ENCODE measurements around the gene OR10G4.
"Not testable (repeated sequence)": the region's sequence is repeated elsewhere in the genome, so short reads cannot be mapped to it uniquely, and the experiment has no call there.

Gene OR10G4, protein sequence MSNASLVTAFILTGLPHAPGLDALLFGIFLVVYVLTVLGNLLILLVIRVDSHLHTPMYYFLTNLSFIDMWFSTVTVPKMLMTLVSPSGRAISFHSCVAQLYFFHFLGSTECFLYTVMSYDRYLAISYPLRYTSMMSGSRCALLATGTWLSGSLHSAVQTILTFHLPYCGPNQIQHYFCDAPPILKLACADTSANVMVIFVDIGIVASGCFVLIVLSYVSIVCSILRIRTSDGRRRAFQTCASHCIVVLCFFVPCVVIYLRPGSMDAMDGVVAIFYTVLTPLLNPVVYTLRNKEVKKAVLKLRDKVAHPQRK

DNA sequence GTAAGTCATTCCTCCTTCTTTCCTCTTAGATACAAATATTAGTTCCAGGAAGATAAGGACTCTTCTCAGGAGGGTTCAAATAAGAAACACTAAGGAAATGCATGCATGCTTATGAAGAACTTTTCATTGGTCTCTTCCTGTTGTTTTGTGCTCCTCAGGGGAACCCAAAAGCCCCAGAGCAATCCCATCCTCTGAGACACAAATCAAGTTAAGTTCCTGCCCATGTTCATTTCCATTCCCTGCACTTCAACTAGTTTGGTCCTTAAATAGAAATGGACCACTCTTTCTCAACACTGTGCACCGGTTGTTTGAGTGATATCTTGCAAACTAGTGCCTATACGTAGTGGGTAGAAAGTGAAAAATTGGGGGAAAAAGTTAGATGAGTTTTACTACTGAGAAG, at the start of gene OR10G4:
TSS of gene OR10G4 (plus strand) at position 301 of the 400 bp plus-strand sequence. CDS start 2,578 bp downstream, outside the sequence.
- DNase-seq: no peak

DNA sequence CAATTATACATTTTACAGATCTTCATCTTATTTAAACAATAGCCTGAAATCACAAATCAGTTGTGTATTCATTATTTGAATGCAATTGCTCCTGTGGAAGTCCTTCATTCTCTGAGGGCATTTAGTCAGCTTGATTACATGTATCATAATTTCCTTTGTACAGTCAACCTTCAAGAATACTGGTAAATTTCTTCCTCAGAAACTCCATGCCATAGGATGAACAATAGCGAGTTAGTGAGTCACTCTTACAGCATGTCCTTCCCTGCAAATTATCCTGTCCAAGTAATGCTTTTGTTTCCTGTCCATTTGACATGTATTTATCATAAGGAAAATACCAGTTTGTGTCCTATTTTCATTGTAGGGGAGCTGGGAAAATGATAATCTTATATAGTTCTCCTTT, 39.0 kb upstream of the OR10G4 start:
- no peak for DNase-seq

DNA sequence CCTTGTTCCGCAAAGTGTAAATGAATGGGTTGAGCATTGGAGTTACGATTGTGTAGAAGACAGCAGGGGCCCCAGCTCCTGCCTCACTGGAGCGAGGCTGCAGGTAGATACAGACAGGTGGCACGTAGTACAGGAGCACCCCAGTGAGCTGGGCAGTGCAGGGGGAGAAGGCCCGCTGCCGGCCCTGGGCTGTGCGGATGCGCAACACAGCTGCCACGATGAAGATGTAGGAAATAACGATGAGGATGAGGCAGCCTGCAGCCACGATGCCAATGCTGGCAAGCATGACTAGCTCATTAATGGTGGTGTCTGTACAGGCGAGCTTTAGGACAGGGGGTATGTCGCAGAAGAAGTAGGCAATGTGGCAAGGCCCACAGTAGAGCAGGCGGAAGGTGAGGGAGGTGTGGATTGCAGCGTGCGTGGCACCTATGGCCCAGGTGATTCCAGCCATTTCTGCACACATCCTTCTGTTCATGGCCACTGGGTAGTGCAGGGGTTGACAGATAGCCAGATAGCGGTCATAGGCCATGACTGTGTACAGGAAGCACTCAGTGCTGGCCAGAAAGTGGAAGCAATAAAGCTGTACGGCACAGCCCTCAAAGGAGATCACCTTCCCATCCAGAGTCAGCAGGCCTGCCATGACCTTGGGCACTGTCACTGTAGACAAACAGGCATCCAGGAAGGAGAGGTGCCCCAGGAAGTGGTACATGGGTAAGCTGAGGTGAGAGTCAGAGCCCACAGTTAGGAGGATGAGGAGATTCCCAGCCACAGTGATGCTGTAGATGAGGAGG, 35.8 kb upstream of the OR10G4 start:
- DNase-seq: no peak

DNA sequence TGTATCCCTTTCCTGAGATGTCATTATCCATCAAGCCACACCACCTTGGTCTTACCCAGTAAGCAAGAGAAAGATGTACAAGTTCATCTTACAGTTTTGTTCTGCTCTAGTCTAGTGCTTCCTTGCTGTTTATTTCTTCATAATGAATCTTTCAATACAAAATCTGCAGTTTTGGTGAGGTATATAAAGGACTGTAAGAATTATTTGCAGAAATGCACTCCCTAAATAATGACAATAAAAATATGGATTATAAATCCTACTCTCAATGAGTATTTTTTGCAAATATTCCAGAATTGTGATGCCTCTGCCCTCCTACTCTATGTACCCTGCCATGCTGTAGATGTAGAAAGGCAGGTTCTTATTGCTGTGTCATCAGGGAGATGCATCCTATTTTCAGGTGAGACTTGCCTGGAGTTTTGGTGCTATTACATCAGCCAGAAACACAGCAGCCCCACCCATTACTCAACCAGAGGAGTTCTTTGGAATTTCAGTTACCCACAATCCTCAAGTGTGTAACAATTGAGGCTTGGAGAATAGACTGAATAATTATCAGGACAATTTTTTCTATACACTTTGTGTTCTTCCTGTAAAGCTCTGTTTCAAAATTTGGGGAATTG, 35.0 kb upstream of the OR10G4 start, which contains the start of gene OR10S1:
TSS of gene OR10S1 (minus strand) at position 51 of the 617 bp plus-strand sequence. CDS start 117 bp downstream, outside the sequence.
- no peak for DNase-seq

DNA sequence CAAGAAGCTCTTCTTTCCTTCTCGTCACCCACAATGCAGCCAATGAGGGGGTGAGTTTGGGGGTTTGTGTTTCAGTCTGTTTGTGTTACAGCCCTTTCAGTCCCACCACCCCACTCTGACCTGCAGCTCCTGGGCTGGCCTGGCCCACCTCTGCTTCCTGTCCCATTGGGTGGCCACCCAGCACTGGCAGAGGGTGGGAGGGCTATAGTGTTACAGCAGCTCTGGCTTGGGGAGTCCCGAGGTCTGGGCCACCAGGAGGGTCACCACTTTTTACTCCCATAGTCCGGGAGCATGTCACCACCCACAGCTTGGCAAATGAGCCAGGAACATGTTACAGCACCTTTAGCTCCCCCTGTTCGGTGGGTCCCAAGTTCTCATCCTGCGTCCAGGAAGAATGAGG, 33.5 kb upstream of the OR10G4 start:
- no peak for DNase-seq

DNA sequence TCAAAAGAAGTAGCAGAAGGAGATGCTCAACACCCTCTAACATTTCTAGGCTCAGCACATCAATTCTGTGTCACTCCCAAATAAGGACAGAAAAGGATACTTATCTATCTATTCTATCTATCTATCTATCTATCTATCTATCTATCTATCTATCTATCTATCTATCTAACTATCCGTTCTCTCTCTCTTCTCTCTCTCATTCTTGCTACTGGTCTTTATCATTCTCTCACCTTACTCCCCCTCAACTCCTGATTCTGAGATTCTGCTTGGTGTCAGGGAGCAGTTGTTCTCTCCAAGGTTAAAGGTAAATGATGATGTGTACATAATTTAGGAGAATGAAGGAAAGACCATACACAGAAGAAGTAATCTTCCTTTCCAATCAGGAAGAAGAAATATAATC, 17.7 kb upstream of the OR10G4 start, which contains the start of gene OR10G6:
TSS of gene OR10G6 (minus strand) at position 43 of the 400 bp plus-strand sequence. CDS start at position 43, 0 bp downstream.
- no peak for DNase-seq

DNA sequence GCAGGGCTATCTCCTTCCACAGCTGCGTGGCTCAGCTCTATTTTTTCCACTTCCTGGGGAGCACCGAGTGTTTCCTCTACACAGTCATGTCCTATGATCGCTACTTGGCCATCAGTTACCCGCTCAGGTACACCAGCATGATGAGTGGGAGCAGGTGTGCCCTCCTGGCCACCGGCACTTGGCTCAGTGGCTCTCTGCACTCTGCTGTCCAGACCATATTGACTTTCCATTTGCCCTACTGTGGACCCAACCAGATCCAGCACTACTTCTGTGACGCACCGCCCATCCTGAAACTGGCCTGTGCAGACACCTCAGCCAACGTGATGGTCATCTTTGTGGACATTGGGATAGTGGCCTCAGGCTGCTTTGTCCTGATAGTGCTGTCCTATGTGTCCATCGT, 3.0 kb downstream of the OR10G4 start:
- DNase-seq: not testable (repeated sequence)

DNA sequence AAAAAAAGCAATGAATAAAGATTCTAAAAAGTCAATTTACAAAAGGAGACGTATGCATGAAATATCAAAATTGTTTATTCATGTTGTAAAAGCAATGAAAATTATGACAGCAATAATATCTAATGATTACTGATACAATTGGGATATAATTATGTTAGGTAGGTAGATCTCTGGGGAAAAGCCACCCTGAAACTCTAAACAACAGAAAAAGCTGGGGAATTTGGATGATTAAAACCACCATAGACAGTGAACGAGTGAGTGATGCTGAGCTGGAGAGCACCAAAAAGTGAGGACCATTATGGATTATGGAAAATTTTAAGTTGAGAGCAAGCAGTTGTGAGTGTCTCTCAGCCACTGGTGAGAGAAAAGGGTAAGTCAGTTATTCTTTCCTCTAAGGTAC, 13.7 kb downstream of the OR10G4 start, which contains the start of gene OR10G8:
TSS of gene OR10G8 (plus strand) at position 301 of the 400 bp plus-strand sequence. CDS start 2,825 bp downstream, outside the sequence.
- no peak for DNase-seq

DNA sequence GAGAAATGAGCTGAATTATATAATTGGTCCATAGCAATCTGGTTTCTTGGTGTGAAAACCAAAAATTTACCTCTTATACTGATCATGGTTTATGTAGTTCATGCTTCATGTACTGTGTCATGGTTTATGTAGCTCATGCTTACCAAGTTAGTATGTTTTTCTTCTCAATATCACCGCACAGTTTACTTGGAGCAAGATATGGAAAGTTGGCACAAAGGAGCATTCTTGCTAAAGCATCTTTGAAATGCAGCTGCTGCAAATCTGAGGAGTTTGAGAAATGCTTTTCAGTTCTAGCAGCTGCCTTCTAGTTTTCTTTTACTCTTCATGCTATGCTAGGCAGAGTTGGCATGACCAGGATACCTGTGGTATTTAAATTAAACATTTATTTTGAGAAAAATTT, 23.9 kb downstream of the OR10G4 start:
- DNase-seq: no peak

DNA sequence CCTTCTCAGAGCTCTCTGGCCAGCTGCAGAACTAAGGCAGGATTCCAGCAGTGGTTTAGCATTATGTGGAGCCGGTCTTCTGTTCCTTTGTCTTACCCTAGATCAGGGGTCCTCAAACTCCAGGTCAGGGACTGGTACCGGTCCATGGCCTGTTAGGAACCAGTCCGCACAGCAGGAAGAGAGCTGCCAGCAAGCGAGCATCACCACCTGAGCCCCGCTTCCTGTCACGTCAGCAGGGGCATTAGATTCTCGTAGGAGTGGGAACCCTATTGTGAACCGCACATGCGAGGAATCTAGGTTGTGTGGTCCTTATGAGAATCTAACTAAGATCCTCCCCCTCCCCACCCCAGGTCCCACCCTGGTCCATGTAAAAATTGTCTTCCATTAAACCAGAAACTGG, 26.8 kb downstream of the OR10G4 start:
- no peak for DNase-seq

DNA sequence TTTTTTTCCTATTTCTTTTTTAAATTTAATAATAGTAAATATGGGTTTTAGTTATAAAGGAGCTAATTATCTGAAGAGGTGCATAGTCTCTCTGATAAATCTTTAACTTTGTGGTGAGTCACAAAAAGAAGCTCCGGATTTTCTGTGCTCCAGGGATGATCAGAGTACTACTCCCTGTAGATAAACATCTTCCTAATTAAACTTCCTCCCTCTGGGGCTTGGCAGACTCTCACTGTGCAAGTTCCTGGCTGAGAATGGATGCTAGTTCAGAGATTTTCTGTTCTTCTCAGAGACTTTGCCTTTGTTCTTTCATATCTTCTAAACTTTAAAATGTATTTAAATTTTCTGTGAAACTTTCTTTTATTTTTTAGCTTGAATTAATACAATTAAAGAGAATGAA, 28.5 kb downstream of the OR10G4 start, which contains the start of gene OR10G7:
TSS of gene OR10G7 (minus strand) at position 72 of the 400 bp plus-strand sequence. CDS start 2,324 bp downstream, outside the sequence.
- no peak for DNase-seq

DNA sequence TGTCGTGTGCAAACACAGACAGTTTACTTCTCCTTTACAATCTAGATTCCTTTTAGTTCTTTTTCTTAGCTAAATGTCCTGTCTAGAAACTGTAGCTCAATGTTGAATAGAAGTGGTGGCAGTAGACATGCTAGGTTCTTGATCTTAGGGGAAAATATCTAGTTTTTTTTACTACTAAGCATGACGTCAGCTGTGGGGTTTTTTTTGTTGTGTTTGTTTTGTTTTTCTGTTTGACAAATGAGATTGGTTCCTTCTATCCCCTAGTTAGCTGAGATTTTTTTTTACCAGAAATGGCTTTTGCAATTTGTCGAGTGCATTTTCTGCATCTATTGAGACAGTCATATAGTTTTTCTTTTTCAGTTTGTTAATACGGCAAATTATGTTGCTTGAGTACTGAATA, 30.6 kb downstream of the OR10G4 start:
- no peak for DNase-seq

DNA sequence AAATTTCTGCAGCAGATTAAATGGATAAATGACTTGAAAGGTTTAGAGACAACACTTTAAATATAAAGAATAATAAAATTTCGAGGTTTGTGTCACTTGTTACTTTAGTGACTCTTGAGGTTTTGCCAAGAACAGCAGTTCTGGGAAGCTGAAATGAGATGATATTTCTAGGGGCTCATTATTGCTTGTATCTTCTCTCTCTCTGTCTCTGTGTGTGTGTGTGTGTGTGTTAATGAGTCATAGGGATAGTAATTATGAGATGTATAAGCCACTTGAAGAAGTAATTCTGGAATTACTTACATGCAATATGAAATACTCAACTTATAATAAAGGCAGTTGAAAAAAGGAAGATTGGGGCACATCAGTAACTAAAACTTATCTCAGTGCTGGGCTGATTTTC, 38.0 kb downstream of the OR10G4 start:
- no peak for DNase-seq

DNA sequence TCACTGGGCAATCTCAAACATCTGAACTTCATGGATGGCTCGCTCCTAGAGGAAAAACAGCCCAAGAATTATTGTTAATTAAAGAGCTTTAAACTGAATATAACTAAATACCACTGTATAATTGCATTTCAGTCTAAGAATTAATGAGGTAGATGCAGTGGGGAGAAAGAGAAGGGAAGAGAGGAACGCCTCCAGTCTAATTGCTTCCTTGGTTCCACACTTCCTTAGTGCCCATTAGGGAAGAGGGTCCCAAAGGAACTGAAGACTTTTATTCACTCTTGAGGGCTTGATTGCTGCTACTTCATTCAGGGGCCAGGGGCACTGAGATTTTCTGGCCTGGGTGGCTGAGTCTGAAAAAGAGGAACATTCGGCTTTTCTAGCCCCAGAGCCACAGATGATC, 40.2 kb downstream of the OR10G4 start:
- no peak for DNase-seq
